ENCODE results near the gene GNB1. TPM values are rescaled to one million over a fixed set of nuclear protein-coding genes. Genes with fewer than 3 reads are reported as not detected.

Gene GNB1
- total and polyA plus RNA-seq, 12 donors = 79.6 to 482 (median 163) TPM

DNA sequence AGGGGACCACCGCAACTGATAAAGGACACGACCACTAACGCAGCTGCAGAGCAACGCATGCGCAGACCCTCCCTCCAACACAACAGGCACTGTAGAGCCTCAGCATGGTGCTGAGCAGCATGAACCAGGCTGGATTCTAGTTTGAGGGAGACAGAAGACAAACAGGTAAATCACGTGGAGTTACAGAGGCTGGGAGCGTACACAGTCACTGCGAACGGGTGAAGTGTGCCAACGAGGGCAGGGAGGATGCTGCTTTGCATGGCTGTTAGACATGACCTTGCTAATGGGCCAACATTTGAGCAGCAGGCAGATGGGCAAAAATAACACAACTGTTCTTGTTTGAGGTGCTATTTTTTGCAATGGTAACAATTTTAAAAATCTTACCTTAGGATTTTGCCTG, 57.4 kb downstream of the GNB1 start:
- DNase-seq = peak; percentile 61 to 86 (median 79)
- TF ChIP-seq, protein P1, sequence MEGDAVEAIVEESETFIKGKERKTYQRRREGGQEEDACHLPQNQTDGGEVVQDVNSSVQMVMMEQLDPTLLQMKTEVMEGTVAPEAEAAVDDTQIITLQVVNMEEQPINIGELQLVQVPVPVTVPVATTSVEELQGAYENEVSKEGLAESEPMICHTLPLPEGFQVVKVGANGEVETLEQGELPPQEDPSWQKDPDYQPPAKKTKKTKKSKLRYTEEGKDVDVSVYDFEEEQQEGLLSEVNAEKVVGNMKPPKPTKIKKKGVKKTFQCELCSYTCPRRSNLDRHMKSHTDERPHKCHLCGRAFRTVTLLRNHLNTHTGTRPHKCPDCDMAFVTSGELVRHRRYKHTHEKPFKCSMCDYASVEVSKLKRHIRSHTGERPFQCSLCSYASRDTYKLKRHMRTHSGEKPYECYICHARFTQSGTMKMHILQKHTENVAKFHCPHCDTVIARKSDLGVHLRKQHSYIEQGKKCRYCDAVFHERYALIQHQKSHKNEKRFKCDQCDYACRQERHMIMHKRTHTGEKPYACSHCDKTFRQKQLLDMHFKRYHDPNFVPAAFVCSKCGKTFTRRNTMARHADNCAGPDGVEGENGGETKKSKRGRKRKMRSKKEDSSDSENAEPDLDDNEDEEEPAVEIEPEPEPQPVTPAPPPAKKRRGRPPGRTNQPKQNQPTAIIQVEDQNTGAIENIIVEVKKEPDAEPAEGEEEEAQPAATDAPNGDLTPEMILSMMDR (IDR thresholded peaks at IDR 0.05) = no peak
- TF ChIP-seq POLR2A (IDR thresholded peaks at IDR 0.05) = no peak
- Histone ChIP-seq H3K4me1 (replicated peaks in 1 of 2) (peaks cover 15 to 25% of the 10 kb centered on the region in 2 donors), H3K27ac (peak overlapping the region in 4 of 5 donors; percentile 22 to 87 (median 81)), H3K27me3 (no peaks in the 10 kb centered on the region), H3K4me3 (no peak overlapping the region), H3K36me3 (replicated peaks in 1 of 2) (peaks cover 0 to 6% of the 10 kb centered on the region in 2 donors), H3K9me3 (replicated peaks in 1 of 3) (no peaks in the 10 kb centered on the region)
- 44 to 66% (median 58%) methylated on average over 10 of the region's 10 CpGs for WGBS, 4 donors
- intact Hi-C loops (cut with DNase I) = no loop called here

- H3K4me3 ChIP-seq = no peak overlapping the region
- H3K4me1 ChIP-seq (replicated peaks in 1 of 2) = peaks cover 15 to 25% of the 10 kb centered on the region in 2 donors
- peak overlapping the region in 4 of 5 donors; percentile 22 to 87 (median 81) for H3K27ac ChIP-seq
- DNase-seq = peak; percentile 48 to 83 (median 77)
- 45 to 56% (median 50%) methylated on average over 4 to 5 of the region's 5 CpGs for WGBS, 4 donors
- H3K9me3 ChIP-seq (replicated peaks in 1 of 3) = no peaks in the 10 kb centered on the region
- TF ChIP-seq, protein P1 (IDR thresholded peaks at IDR 0.05) = no peak
- no peak for TF ChIP-seq POLR2A (IDR thresholded peaks at IDR 0.05)
- H3K36me3 ChIP-seq (replicated peaks in 1 of 2) = peaks cover 0 to 6% of the 10 kb centered on the region in 2 donors
- intact Hi-C loops (cut with DNase I) = no loop called here
- no peaks in the 10 kb centered on the region for H3K27me3 ChIP-seq
Measured at GRCh38 chr1:1832820-1833219, 58.1 kb downstream of the GNB1 start.

- Histone ChIP-seq H3K27me3 (no peaks in the 10 kb centered on the region), H3K4me1 (replicated peaks in 1 of 2) (peaks cover 15 to 29% of the 10 kb centered on the region in 2 donors), H3K4me3 (no peak overlapping the region), H3K36me3 (replicated peaks in 1 of 2) (peaks cover 0 to 6% of the 10 kb centered on the region in 2 donors), H3K9me3 (replicated peaks in 1 of 3) (no peaks in the 10 kb centered on the region), H3K27ac (peak overlapping the region in 3 of 5 donors; percentile 80 to 87 (median 82))
- TF ChIP-seq POLR2A (IDR thresholded peaks at IDR 0.05) = no peak
- TF ChIP-seq, protein P1 (IDR thresholded peaks at IDR 0.05) = no peak
- 71 to 89% (median 82%) methylated on average over 8 of the region's 8 CpGs for WGBS, 4 donors
- no peak for DNase-seq
- intact Hi-C loops (cut with DNase I) = no loop called here
Measured at GRCh38 chr1:1832166-1832565, 58.7 kb downstream of the GNB1 start.

DNA sequence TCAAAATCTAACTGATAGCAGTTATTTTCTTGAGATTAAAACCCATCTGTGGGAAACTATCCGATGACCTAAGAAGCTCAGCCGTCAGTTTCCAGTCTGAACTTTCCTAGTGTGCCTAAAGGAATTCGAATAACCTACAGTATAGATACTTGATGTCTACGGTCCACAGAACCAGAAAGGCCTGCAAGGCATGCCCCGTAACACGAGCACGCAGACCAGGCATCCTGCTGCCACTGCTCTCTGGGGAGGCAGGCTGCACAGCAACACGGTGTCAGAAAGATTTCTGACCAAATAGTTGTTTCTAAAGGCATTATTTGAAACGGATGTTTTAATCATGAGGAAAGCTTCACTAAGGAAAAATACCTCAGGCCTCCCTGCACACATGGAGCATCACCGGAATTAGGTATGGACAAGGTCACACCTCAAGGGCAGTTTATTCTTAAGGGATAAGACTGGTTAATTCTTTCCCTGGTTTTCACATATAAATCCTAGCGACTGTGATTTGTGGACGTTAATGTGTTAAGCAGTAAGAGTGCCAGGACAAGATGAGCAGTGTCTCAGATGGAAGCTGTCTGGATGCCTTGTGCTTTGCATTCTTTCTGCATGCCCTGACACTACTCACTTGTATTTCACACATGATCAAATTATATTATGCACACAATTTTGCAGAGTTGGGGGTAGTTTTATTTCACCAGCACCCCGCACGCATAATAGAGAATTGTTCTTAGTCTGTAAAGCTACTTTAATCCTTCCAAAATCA, 63.6 kb downstream of the GNB1 start:
- Histone ChIP-seq H3K36me3 (replicated peaks in 1 of 2) (peaks cover 0 to 30% of the 10 kb centered on the region in 2 donors), H3K9me3 (replicated peaks in 1 of 3) (no peaks in the 10 kb centered on the region), H3K4me3 (no peak overlapping the region), H3K27me3 (no peaks in the 10 kb centered on the region), H3K4me1 (replicated peaks in 1 of 2) (peaks cover 0 to 16% of the 10 kb centered on the region in 2 donors), H3K27ac (no peak overlapping the region)
- DNase-seq = no peak
- 60 to 67% (median 65%) methylated on average over 14 of the region's 14 CpGs for WGBS, 4 donors
- TF ChIP-seq, protein P1 (IDR thresholded peaks at IDR 0.05) = no peak
- intact Hi-C loops (cut with DNase I) = no loop called here

Measured in adrenal gland (tissue), 12 donors.